Measurements from ENCODE around the gene CASP2.
"Not testable (repeated sequence)": the region's sequence is repeated elsewhere in the genome, so short reads cannot be mapped to it uniquely, and the experiment has no call there.

Gene CASP2

GRCh38 chr7:143265017-143265693 is 23.0 kb upstream of the CASP2 start:
- DNase-seq = no peak

GRCh38 chr7:143269251-143269650 is 18.9 kb upstream of the CASP2 start:
- DNase-seq = no peak

- no peak for DNase-seq
Measured at GRCh38 chr7:143271240-143271639, 16.9 kb upstream of the CASP2 start.

GRCh38 chr7:143272871-143273270 is 15.3 kb upstream of the CASP2 start:
- no peak for DNase-seq

- DNase-seq = no peak
Measured at GRCh38 chr7:143279186-143280098, 8.7 kb upstream of the CASP2 start.

- no peak for DNase-seq
Measured at GRCh38 chr7:143280160-143280559, 8.0 kb upstream of the CASP2 start.

GRCh38 chr7:143280566-143280965 is 7.6 kb upstream of the CASP2 start:
- DNase-seq = no peak

- no peak for DNase-seq
Measured at GRCh38 chr7:143281529-143281928, 6.6 kb upstream of the CASP2 start.

- DNase-seq = no peak
Measured at GRCh38 chr7:143282124-143282523, 6.0 kb upstream of the CASP2 start.

- no peak for DNase-seq
Measured at GRCh38 chr7:143283381-143283780, 4.8 kb upstream of the CASP2 start.

- no peak for DNase-seq
Measured at GRCh38 chr7:143284591-143285469, 3.3 kb upstream of the CASP2 start, which contains the start of gene TMEM139. TMEM139 (plus strand) TSS chr7:143284958; CDS start chr7:143285958, 1,000 bp downstream.

- DNase-seq = no peak
Measured at GRCh38 chr7:143285470-143285778, 2.7 kb upstream of the CASP2 start.

GRCh38 chr7:143285806-143286521 is 2.2 kb upstream of the CASP2 start:
- DNase-seq = no peak

- DNase-seq = no peak
Measured at GRCh38 chr7:143286522-143286890, 1.6 kb upstream of the CASP2 start.

GRCh38 chr7:143287339-143287934 is 714 bp upstream of the CASP2 start:
- no peak for DNase-seq

- DNase-seq = no peak
Measured at GRCh38 chr7:143288836-143289235, 685 bp downstream of the CASP2 start.

- DNase-seq = no peak
Measured at GRCh38 chr7:143289421-143289820, 1.3 kb downstream of the CASP2 start.

GRCh38 chr7:143289888-143290287 is 1.7 kb downstream of the CASP2 start:
- DNase-seq = not testable (repeated sequence)

- no peak for DNase-seq
Measured at GRCh38 chr7:143290293-143290692, 2.1 kb downstream of the CASP2 start.

GRCh38 chr7:143292876-143293275 is 4.7 kb downstream of the CASP2 start:
- no peak for DNase-seq

GRCh38 chr7:143295870-143296269 is 7.7 kb downstream of the CASP2 start:
- no peak for DNase-seq

GRCh38 chr7:143296686-143297085 is 8.5 kb downstream of the CASP2 start:
- DNase-seq = no peak
